Right ventricle myocardium superior (tissue), 1 donor: ENCODE data around the gene CAVIN3. TPM values are rescaled to one million over a fixed set of nuclear protein-coding genes. Genes with fewer than 3 reads are reported as not detected.
A peak's percentile ranks its signal among the peaks of the same experiment; 100 is the strongest.
"Not testable (repeated sequence)": the region's sequence is repeated elsewhere in the genome, so short reads cannot be mapped to it uniquely, and the experiment has no call there.

Source experiments
- ATAC-seq: fragments of 200-7000 bp; cut with Tn5 transposase; one replicate; pipeline ENCODE4 v1.9.1; 2020; ENCODE audit warnings: mild to moderate bottlenecking; ENCODE audit not compliant: poor library complexity
- DNase-seq: peaks from one replicate; pipeline ENCODE4 v3.0.0-alpha.2; 2020
- intact Hi-C: fragments of 100-400 bp; cut with DNase I; formaldehyde crosslinking; loops from one replicate; pipeline ENCODE4 v1.11.2; 2022
- total RNA-seq: library from RNA; stranded (reverse); fragmentation: NEBNext Ultra II Directional; extraction: Animal tissue kit (Norgen Biotek cat#: 25700); gene quantifications from one replicate; pipeline ENCODE4 v1.2.1, GENCODE V29; 2021
- donor health status: DM: no; HTN: yes; CAD: no; lungs with severe emphysema.

The CAVIN3 gene
- total RNA-seq, 1 donor from 2014 or later: 33.9 TPM

DNA sequence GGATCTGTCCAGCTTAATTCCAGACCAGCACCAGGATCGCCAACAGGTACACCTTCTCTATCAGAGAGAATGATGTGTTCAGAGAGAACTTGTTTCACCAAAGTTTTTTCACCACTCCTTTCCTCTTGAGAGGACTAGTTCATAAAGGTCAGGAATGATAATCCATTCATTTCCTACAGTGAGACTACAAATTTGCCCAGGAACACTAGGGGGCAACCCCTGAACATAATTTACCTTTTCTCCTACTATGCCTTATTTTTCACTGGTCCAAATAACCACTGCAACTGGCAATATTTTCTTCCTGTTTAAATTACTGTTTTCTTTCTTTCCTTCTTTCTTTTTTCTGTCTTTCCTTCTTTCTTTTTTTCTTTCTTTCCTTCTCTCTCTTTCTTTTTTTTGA, 22.5 kb downstream of the CAVIN3 start:
- ATAC-seq: no peak
- intact Hi-C loops: no loop called here
- DNase-seq: no peak

DNA sequence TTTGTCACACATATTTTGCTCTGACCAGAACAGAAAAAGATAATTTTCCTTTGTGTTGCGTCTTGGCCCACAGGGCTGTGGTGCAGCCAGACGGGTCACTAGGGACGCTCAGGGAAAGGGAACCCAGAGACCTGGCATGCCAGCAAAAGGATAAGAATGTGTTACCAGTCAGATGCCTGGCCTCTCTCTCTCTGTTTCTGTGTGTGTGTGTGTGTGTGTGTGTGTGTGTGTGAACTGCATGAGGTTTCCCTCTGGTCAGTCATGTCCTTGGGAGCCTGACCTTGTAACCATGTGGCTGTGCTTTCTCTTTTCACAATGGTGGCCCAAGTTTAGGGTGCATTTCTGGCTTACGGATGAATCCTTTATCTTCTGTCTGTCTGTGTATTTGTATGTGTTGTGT, 35.3 kb downstream of the CAVIN3 start:
- intact Hi-C loops: no loop called here
- ATAC-seq: peak; percentile 63
- DNase-seq: no peak

DNA sequence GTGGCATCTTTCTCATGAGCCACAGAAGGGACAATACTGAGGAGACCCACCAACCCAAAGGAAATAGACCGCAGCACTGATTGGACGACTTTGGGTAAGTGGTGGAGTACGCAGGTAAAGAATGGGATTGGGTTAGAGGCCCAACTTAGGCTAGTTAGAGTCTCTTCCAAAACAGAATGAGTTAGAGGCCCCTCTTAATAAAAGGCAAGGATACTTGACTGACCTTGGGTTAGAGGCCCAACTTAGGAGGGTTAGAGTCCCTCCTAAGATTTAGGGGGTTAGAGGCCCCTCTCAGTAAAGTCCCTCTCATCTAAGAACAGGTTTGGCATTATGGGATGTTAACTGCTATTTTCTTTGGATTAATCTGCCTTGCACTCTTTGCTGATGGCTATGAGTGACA, 36.1 kb downstream of the CAVIN3 start:
- ATAC-seq (no peak), DNase-seq (no peak)
- intact Hi-C loops: no loop called here

DNA sequence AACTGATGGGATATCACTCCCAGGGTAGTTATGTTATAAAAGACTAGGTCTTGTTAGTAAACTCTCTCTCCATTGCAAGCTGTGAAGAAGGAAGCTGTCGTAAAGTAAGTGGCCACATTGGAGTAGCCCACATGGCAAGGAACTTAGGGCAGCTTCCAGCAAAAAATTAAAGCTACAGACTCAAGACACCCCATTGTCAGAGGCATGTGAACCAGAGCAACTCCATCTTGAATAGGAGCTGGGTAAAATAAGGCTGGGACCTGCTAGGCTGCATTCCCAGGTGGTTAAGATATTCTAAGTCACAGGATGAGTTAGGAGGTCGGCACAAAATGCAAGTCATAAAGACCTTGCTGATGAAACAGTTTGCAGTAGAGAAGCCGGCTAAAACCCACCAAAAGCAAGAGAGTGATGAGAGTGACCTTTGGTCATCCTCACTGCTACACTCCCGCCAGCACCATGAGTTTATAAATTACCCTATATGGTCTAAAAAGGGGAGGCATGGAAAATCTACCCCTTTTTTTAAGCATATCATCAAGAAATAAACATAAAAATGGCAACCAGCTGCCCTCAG, 36.8 kb downstream of the CAVIN3 start:
- intact Hi-C loops: no loop called here
- ATAC-seq (no peak), DNase-seq (no peak)

DNA sequence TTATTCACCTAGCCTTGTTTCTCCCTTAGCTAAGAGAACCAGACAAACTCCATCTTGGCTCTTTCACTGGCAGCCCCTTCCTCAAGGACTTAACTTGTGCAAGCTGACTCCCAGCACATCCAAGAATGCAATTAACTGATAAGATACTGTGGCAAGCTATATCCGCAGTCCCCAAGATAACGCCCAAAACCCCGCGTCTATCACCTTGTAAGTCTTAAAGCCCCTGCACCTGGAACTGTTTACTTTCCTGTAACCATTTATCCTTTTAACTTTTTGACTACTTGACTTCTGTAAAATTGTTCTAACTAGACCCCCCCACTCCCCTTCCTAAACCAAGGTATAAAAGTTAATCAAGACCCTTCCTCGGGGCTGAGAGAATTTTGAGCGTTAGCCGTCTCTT, 39.5 kb downstream of the CAVIN3 start:
- not testable (repeated sequence) for ATAC-seq, DNase-seq

DNA sequence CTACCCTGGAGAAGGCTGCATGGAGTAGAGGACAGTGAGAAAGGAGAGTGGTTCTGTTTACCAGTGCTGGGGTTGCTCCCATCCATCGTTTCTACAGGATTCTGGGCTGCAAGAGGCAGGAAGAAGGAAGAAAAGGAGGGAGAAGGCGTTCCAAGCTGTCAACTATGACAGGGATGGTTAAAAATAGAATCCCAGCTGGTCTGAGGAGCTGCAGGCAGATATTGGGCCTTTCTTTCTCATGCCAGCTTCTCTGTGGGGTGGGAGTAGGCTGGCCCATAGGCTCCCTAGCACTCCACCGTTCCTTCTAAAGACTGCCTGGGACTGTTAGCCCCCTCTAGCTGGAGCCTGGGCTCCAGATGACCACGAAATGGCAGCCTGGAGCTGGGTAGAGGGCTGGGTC, 47.1 kb downstream of the CAVIN3 start:
- DNase-seq: no peak
- intact Hi-C loops: no loop called here
- ATAC-seq: peak; percentile 85

More for the DNA sequence above, 39.5 kb downstream of the CAVIN3 start:
- intact Hi-C loops: not testable (repeated sequence)

DNA sequence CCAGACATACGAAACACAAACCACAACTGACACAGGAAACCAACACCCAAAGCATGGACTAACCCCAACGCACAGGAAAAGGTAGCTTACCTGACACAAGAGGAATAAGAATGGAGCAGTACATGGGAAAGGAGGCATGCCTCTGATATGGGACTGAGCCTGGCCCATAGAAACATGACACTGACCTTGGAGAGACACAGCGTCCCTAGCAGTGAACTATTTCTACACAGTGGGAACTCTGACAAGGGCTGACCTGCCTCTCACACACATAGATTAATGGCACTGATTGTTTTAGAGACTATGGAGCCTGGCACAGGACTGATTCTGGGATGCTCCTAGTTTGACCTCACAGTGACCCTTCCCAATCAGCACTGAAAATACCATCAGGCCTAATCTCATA, 48.7 kb downstream of the CAVIN3 start:
- ATAC-seq (peak; percentile 70), DNase-seq (no peak)
- intact Hi-C loops: no loop called here

DNA sequence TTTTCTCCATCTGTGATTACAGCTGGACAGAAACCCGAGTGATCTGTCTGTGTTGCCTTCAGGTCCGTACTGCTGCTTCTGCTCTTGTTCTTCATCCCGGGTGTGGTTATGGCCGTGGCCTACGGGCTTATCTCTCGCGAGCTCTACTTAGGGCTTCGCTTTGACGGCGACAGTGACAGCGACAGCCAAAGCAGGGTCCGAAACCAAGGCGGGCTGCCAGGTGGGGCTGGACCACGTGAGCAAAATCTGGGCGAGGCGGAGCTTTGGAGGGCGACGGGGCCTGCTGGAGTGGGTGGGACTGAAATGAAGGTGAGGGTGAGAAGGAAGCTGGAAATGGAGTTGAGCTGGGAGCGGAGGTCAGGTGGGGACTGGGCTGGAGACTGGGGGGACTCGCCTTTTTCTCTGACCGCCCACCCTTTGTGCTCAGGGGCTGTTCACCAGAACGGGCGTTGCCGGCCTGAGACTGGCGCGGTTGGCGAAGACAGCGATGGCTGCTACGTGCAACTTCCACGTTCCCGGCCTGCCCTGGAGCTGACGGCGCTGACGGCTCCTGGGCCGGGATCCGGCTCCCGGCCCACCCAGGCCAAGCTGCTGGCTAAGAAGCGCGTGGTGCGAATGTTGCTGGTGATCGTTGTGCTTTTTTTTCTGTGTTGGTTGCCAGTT, 49.6 kb downstream of the CAVIN3 start:
- intact Hi-C loops: no loop called here
- DNase-seq (no peak), ATAC-seq (no peak)

DNA sequence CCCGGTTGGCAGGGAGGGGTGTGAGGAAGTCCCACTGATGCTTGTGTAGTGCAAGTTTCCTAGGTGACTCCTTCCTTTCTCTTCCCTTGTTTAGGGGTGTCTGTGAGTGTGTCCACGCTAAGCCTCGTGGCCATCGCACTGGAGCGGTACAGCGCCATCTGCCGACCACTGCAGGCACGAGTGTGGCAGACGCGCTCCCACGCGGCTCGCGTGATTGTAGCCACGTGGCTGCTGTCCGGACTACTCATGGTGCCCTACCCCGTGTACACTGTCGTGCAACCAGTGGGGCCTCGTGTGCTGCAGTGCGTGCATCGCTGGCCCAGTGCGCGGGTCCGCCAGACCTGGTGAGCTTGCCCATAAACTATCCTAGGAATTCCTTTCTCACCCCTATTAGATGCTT, 50.3 kb downstream of the CAVIN3 start:
- intact Hi-C loops: no loop called here
- DNase-seq: no peak
- no peak for ATAC-seq

Other genes starting within 250 kb of the CAVIN3 start
- not detected for gene OR56B4, start 212.8 kb downstream of the CAVIN3 start, total RNA-seq
- gene OR52B2, start 150.2 kb downstream of the CAVIN3 start, total RNA-seq: not detected
- not detected for gene OR52W1, start 121.3 kb downstream of the CAVIN3 start, total RNA-seq
- gene C11orf42, start 114.9 kb downstream of the CAVIN3 start, total RNA-seq: not detected
- gene FHIP1B, start 85.9 kb downstream of the CAVIN3 start, total RNA-seq: 12.9 TPM
- not detected for gene CNGA4, start 81.4 kb downstream of the CAVIN3 start, total RNA-seq
- gene CCKBR, start 60.7 kb downstream of the CAVIN3 start, total RNA-seq: not detected
- gene SMPD1, start 70.0 kb upstream of the CAVIN3 start, total RNA-seq: 51.6 TPM
- gene APBB1, start 98.6 kb upstream of the CAVIN3 start, total RNA-seq: 75.8 TPM
- gene HPX, start 120.5 kb upstream of the CAVIN3 start, total RNA-seq: 0.35 TPM
- 11.4 TPM for gene TRIM3, start 153.4 kb upstream of the CAVIN3 start, total RNA-seq
- 13.9 TPM for gene ARFIP2, start 160.8 kb upstream of the CAVIN3 start, total RNA-seq
- gene TIMM10B, start 161.0 kb upstream of the CAVIN3 start, total RNA-seq: 14.1 TPM
- 4.2 TPM for gene DNHD1, start 176.8 kb upstream of the CAVIN3 start, total RNA-seq